NCI-H1930 (cell line): ENCODE results near the gene TBC1D9.

Experiments used
- DNase-seq, 2 experiments: peaks; one replicate each; lab custom pipeline; 2025; lab: John Stamatoyannopoulos, UW

TBC1D9 gene

DNA sequence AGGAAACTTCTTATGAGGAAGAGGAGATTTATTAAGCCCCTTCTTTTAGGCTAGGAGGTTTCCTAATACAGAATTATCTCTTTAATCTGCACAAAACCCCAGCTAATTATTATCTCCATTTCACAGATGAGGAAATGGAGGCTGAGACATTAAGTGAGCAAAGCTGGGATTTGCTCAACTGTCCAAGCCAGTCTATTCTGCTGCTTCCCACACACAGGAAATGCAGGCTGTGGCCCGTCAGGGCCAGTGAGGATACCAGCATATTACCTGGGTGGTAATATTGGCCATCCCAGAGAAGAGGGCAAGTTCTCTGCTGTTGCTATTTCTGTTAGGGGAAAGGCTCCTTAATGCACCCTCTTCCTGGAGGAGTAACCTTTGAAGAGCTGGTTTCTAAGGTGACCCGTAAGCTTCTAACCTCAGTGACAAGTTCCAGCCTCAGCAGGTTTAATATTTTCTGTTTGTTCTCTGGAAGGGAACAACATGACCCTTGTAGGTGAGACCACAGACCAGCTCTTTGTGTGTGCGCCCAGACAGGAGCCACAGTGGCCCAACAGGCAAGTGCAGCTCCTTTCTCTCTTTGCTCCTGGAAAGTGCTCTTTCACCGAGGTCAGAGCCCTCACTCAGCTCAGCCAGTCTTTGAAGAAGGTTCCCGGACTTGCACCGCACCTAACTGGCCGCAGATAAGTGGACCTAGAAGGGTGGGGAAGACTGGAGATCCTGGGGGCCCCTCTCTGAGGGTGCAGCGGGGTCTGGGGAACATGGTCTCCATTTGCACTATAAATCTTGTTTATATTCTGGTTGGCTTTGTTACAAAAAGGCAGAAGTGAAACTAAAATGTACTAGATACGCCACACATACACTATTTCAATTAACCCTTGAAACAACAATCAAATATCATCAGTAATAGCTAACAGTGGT lies 35.5 kb downstream of the TBC1D9 start:
- DNase-seq, result no peak

GRCh38 chr4:140719686-140720085 lies 36.5 kb downstream of the TBC1D9 start:
- DNase-seq, result no peak

DNA sequence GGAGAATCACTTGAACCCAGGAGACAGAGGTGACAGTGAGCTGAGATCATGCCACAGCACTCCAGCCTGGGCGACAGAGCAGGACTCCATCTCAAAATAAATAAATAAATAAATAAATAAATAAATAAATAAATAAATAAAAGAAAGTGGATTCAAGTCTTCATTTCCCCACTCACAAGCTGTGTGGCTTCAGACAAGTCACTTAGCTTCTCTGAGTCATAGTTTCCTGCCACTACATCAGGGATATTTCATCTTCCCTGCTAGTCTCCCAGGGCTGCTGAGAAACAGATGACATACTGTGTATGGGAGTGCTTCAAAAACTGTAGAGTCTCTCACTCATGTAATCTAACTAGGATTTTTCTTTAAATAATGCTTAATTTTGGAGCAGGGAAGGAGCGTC lies 37.2 kb downstream of the TBC1D9 start:
- no peak for DNase-seq

DNA sequence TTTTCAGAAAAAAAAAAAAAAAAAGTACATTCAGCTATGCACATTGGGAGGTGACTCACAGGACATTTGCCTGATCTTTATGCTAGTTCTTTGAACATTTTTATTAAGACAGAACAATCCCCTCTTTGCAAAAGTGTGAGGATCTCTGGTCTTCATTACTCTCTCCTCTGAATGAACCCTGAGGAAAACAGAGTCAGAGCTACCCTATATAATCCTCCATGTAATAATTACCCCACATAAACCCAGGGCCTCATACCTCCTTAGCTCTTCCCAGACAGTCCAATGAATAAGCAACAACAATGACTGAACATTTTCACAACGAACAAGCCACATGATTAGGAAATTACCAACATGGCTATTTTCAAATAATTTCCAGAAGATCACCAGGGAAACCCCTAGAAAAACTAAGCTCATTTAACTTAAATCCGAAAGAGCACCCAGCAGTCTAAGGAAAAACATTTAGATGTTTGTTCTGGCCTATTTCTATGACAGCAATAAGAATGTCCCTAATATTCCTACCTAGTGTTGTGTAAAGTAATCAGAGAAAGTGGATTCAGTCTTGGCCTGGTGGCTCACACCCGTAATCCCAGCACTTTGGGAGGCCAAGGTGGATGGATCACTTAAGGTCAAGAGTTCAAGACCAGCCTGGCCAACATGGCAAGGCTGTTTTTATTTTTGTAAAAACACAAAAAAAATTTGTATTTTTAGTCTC lies 37.8 kb downstream of the TBC1D9 start:
- no peak for DNase-seq

DNA sequence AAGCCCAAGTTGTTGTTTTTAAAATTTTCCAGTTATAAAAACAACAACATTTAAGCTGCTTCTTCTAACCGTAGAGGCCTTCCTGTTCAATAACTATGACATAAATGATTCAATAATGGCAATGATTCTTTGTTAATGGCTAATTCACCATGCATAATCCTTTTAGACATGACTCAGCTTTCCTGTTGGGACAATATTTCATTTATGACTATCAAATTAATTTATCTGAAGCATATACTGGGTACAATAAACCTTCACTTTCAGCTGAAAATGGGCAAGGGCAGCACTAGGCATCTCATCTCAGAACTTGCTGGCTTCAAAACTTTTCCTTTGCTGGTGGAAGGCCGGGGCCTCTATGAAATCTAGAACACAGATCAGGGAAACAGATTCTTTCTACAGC lies 38.9 kb downstream of the TBC1D9 start:
- no peak for DNase-seq

DNA sequence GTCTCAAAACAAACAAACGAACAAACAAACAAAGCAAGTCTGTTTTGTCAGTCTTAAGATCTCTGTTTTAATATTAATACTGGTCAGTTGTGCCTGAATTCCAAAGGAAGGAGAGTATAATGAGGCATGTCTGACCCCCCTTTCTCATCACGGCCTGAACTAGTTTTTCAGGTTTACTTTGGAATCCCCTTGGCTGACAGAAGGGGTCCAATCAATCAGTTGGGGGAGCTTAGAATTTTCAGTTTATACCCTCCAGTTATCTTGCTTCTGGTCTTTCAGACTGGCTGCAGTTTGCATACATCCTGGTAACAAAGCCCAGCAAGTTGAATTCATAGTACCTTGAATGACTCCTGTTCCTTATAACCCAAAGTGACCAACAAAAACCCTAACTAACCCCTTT lies 41.1 kb downstream of the TBC1D9 start:
- no peak for DNase-seq

GRCh38 chr4:140711910-140712309 lies 44.3 kb downstream of the TBC1D9 start:
- no peak for DNase-seq

GRCh38 chr4:140710908-140711622 lies 45.1 kb downstream of the TBC1D9 start:
- DNase-seq, result no peak

GRCh38 chr4:140707325-140707724 lies 48.9 kb downstream of the TBC1D9 start:
- no peak for DNase-seq

DNA sequence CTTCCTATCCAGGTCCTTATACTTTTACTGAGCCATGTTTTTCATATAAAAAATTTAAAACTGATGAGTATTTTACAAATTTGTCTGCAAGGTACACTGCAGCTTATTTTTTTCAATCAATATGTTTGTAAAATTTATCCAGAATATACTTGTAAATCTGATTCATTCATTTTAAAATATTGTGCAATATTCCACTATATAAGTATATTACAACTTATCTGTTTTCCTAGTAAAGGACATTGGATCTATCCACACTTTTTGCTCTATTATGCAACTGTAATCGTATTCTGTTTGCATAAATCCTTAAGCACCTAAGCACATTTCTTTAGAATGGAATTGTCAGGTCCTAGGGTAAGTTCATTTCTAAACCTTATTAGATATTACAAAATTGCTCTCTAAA lies 49.5 kb downstream of the TBC1D9 start:
- no peak for DNase-seq

DNA sequence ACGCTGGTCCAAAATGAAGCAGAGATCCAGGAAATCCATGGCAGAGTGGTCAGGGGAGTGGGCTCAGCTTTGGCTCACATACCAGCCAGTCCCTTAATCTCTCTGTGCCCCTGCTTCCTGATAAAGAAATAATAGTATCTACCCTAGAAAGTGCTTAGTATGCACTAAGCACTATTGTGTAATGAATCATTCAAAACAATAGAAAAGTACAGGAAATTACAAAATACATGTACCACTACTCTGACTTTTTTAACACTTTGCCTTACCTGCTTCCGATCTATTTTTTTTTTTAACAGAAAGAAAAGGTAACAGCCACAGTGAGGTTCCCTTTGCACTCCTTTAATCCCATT lies 49.9 kb downstream of the TBC1D9 start:
- no peak for DNase-seq

DNA sequence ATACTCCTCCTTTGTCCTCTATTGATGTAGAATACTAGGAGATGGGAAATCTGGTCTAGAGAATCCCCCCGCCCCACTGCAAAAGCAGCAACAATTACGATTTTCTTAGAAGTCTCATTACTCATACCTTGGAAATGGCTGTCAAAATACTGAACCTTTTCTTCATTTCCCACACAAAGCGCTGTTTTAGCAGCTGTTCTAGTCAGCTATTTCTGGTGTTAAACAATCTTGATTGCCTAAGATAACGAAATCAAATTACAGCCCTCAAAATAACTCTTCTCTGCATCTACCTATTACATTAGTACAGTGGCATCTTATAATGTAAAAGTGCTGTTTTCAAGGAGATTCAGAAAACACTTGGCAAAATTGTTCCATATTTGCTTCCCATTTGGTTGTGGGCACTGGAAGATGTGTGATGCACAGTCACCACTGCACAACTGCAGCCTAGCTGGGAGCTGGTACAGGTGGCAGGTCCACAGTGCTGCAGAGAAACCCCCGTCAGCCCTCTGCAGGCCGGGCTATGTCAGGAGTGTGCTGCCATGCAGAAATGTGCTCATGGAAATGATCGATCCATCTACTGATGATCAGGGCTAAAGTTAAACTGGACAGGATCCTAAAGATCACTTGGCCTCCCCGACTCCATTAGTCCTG lies 50.4 kb downstream of the TBC1D9 start:
- DNase-seq, result no peak

DNA sequence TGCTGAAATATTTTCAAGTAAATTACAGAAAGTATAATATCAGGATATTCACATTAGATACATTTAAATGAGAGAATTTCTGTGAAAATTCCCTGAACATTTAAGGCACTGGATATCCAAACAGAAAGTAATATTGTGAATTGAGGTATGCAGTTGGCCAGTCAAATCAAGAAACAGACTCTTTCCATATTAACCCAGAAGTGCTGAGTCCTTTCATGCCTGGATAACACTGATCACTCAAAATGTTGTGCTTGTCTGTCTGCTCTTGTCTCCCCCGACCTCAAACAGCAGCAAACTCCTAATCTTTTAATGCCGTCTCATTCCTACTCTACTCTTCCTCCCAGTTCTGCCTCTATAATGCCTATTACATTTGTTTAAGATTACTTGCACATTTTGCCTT lies 51.2 kb downstream of the TBC1D9 start:
- DNase-seq, result no peak

DNA sequence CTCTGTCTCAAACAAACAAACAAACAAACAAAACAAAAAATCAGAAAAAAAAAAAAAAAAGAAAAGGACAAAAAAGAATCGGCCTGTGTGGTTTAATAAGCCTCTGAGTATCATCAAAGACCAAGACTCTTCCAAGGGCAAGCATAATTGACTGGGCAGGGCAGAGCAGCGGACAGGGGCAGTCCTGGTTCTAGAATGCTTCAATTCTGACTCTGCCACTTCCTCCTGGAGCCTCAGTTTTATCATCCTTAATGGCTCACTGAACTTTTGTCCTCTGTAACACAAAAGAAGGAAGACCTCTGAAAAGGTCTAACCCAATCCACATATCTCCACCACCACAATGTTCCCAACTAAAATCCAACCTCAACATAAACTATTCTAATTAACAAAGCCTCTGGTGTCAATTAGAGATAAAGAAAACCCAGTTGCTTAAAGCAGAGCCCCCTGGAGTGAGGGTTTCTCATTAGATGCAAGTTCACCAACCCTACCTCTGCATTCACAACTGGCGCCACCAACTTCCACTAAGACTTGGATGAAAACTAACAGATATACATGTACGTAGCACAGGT lies 51.7 kb downstream of the TBC1D9 start:
- no peak for DNase-seq

DNA sequence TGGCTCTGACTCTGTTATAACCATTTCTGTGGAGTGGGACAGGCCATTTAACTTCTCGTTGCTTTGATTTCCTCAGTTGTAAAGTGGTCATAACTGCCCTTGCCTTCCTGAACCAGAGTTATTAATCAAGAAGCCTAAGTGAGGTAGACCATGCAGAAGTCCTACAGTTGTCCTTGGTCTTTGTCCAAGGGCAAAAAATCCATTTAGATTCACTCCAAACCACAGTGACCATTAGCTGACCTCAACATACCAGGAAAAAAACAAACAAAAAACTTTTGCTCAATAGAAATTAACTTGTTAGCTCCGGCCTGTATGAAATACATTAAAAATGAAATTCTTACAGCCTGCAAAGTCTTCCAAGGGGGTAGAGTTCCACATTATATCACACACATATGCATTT lies 52.7 kb downstream of the TBC1D9 start:
- DNase-seq, result no peak

DNA sequence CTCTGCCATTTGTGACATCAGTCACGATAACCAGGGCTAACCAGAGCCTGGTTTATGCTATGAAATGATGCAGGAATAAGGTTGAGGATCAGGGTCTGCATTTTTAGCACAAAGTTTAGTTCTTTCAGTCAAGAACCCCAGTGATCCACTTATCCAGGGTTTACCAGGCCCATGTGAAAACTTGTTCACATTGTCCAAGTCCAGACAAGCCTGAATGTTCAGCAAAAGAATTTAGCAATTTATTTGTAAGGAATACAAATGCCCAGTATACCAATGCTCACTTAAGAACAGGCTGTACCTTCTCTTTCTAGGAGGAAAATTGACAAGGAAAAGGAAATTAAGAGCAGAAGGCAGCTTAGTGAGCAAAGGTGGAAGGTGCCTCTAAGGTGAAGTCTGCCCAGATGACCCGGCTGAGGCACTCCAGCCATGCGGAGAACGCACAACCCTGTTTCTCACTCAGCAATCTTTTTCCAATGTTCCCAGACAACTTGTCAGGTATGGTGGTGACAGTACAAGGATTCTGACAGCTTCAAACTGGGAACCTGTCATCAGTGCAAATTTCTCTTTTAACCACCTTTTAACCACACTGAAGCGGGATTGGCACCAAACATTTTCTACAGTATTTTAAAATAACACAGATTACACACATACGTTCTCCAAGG lies 54.0 kb downstream of the TBC1D9 start:
- no peak for DNase-seq

DNA sequence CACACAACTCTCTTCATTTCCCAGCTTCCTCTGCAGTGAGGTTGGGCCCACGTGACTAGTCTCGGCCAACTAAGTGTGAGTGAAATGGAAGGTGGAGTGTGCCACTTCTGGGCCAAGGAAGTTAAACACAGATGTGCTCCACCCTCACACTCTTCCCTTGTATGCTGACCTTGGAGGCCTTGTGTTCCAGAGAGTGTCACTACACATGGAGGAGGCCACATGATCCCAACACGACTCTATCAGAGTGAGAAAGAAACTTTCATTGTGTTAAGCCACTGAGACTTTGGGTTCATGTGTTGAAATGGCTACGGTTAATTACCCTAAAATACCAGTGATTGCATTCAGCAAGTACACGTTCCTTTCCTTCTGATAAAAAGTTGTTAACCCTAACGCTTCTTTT lies 55.1 kb downstream of the TBC1D9 start:
- no peak for DNase-seq

DNA sequence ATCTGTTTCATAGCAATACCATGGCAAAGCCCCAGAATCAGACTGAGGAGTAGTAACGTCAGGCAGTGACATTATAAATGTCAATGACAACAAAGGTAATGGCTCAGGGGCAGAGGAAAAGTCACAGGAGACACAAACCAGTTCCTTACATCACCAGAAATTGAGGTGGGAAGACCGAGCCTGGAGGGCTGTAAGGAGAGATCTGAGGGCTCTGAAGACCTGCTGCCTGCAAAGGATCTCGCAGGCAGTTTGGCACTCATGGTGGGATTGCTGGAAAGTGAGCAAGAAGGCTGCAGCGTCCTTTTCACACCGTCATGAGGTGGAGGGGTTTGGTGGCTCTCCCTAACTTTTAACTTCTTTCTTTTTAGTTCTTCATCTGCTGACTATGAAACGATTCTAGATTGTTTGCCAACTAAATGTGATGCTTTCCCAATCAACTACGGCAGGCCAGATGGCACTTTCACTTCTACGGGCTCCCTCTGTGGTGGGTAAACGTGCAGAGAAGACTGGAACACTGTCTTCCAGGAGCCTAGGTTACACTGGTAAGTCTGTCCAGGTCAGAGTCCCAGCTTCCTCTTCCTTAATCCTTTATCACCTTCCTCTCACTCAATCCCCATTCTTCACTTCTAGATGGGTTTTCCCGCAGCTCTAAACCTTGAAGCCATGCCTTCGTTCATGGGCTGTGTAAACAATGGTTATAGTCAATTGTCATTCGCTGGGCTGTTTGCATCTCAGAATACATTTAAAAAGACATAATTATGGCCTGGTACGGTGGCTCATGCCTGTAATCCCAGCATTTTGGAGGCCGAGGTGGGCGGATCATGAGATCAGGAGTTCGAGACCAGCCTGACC lies 58.2 kb downstream of the TBC1D9 start:
- DNase-seq, result no peak

DNA sequence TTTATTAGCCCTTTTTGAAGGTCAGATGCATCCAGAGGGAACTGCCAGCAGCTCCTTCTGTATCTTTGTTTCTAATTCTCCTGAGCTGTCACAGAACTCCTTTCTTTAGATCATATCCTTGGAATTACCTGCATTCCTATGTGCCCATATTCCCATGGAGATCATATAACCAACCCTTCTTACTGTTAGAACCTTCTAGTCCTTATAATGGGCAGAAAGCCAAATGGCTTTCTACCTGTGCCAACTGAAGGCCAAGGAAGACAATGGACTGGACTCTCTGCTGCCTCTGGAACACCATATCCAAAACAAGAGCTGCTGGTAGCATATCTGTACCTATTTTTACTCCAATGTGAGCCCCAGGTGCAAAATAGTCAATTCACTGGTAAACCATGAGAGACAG lies 60.7 kb downstream of the TBC1D9 start:
- DNase-seq, result no peak

DNA sequence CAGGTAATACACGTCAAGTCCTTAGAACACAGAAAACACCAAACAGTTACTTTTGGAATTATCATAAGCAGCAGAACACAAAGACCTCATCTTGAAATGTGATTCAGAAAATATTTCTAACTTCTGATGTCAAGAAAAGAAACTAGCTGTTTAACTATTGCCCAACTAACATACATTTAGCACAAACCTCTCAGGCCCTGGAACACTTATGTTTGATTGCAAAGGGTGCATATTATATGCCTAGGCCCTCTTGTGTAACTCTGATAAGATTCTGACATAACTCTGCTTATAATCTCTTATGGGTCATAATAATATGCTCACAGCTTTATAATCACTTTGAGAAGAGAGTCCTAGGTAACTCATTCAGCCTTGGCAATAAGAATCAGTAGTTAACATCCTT lies 62.6 kb downstream of the TBC1D9 start:
- DNase-seq, result no peak

DNA sequence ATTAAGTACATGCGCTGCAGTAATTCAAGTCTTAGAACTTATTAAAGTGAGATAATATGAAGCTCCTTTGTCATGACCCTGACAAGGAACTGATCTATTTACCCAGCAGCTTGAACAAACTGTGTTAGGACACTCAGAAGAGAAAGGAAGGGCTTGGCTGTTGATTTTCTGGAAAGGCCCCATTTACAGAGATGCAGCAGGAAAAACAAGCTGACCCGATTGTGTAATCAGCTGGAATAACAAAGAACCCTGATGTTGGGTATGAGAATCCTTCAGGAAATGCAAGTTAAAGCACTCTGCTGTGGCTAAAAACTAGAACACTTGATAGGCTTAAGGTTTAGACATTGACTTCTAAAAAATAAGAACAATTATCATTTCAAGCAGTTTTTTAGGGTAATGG lies 64.8 kb downstream of the TBC1D9 start:
- DNase-seq, result no peak
